ENCODE data around the gene PHF1.

GRCh38 chr6:33392979-33393378, 17.8 kb upstream of the PHF1 start:
- TF ChIP-seq CTCF (IDR thresholded peaks at IDR 0.05 in 8 of 11, conservative IDR thresholded peaks at IDR 0.05 in 3 of 11) (no peak), POLR2A (IDR thresholded peaks at IDR 0.05) (no peak), POLR2AphosphoS5 (IDR thresholded peaks at IDR 0.05) (no peak)
